Left lung (tissue), 10 donors: Measurements from ENCODE around the gene LATS2. TPM values are rescaled to one million over a fixed set of nuclear protein-coding genes. Genes with fewer than 3 reads are reported as not detected.
A peak's percentile ranks its signal among the peaks of the same experiment; 100 is the strongest.

Experiments used
- ATAC-seq: fragments of 200-7000 bp; cut with Tn5 transposase; one replicate; pipeline ENCODE4 v1.9.1; 2020; ENCODE audit warnings: moderate library complexity
- DNase-seq, 4 donors: peaks; one replicate each; pipeline ENCODE4 v3.0.0-alpha.2; 2013 to 2020
- H3K27ac ChIP-seq, 2 donors: fragments of 200-600 bp; sonication (generic) in 1 of 2; one replicate each; pipeline versions ENCODE4 v1.5.0 to v1.8.0; 2020 to 2021
- H3K27me3 ChIP-seq, 2 donors: fragments of 200-600 bp; sonication (generic) in 1 of 2; one replicate each; pipeline versions ENCODE4 v1.5.0 to v1.8.0; 2020 to 2021
- H3K36me3 ChIP-seq, 2 donors: fragments of 200-600 bp; sonication (generic) in 1 of 2; one replicate each; pipeline versions ENCODE4 v1.5.0 to v1.8.0; 2020 to 2021
- H3K4me1 ChIP-seq, 2 donors: fragments of 200-600 bp; one replicate each; pipeline ENCODE4 v1.8.0; 2021
- H3K4me3 ChIP-seq, 2 donors: fragments of 200-600 bp; sonication (generic) in 1 of 2; one replicate each; pipeline versions ENCODE4 v1.5.0 to v1.8.0; 2020 to 2021; ENCODE audit warnings: mild to moderate bottlenecking in 1 of 2
- H3K9me3 ChIP-seq, 2 donors: fragments of 200-600 bp; sonication (generic) in 1 of 2; one replicate each; pipeline versions ENCODE4 v1.5.0 to v1.8.0; 2020 to 2021
- CTCF ChIP-seq, 2 donors: fragments of 200-600 bp; sonication (generic) in 1 of 2; IDR thresholded peaks; one replicate each; pipeline versions ENCODE4 v1.5.0 to v1.8.0; 2021; ENCODE audit warnings: antibody characterized with exemption in 2 of 2
- intact Hi-C, 2 donors: fragments of 100-400 bp; cut with DNase I; formaldehyde crosslinking; loops; one replicate each; pipeline versions ENCODE4 v1.11.2 to v1.14.2; 2022
- polyA plus RNA-seq, 6 donors: library from polyadenylated mRNA; unstranded; fragments of 120-200 nt; gene quantifications; one replicate each; pipeline ENCODE4 v1.2.1, GENCODE V29; 2013; ENCODE audit not compliant: insufficient read length in 6 of 6
- total RNA-seq, 2 donors: library from RNA; stranded (reverse); fragmentation: NEBNext Ultra II Directional; extraction: Animal tissue kit (Norgen Biotek cat#: 25700); gene quantifications; one replicate each; pipeline ENCODE4 v1.2.1, GENCODE V29; 2021
- donor health status: DM: no; HTN: yes; CAD: no.
- donor health status: DM: no; HTN: no; CAD: no.

LATS2 gene
- total and polyA plus RNA-seq, 8 donors, result 13.2 to 31.9 (median 17.0) TPM

DNA sequence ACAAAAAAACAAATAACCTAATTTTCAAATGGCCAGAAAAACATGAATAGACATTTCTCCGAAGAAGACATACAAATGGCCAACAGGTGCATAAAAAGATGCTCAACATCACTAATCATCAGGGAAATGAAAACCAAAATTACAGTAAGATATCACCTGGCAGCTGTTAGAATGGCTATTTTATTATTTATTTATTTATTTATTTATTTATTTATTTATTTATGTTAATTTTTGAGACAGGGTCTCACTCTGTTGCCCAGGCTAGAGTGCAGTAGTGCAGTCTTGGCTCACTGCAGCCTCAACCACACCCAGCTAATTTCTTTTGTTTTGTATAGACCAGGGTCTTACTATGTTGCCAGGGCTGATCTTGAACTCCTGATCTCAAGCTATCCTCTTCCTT lies 27.1 kb upstream of the LATS2 start:
- Histone ChIP-seq H3K27me3 (no peaks in the 10 kb centered on the region), H3K27ac (no peak overlapping the region), H3K4me1 (no peaks in the 10 kb centered on the region), H3K4me3 (no peak overlapping the region), H3K9me3 (no peaks in the 10 kb centered on the region), H3K36me3 (no peaks in the 10 kb centered on the region)
- intact Hi-C loops, result no loop called here
- DNase-seq, result no peak
- TF ChIP-seq CTCF (IDR thresholded peaks at IDR 0.05), result no peak
- no peak for ATAC-seq

DNA sequence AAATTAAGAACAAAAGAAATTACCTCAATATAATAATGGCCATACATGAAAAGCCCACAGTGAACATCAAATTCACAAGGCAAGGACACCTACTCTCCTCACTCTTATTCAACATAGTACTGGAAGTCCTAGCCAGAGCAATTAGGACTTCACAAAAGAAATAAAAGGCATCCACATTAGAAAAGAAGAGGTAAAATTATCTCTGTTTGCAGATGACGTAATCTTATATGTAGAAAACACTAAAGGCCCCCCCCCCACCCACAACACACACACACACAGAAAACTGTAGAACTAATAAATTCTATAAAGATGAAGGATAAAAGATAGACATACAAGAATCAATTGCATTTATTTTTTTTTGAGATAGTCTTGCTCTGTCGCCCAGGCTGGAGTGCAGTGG lies 25.5 kb upstream of the LATS2 start:
- intact Hi-C loops, result no loop called here
- ATAC-seq (no peak), DNase-seq (no peak)
- H3K9me3 ChIP-seq, result no peaks in the 10 kb centered on the region
- H3K27me3 ChIP-seq, result no peaks in the 10 kb centered on the region
- H3K4me1 ChIP-seq, result no peaks in the 10 kb centered on the region
- no peak for TF ChIP-seq CTCF (IDR thresholded peaks at IDR 0.05)
- H3K27ac ChIP-seq, result no peak overlapping the region
- H3K36me3 ChIP-seq, result no peaks in the 10 kb centered on the region
- H3K4me3 ChIP-seq, result no peak overlapping the region

GRCh38 chr13:21081926-21082325 lies 20.5 kb upstream of the LATS2 start:
- no peak overlapping the region for H3K4me3 ChIP-seq
- no peak overlapping the region for H3K27ac ChIP-seq
- H3K27me3 ChIP-seq, result no peaks in the 10 kb centered on the region
- no peaks in the 10 kb centered on the region for H3K36me3 ChIP-seq
- intact Hi-C loops, result no loop called here
- TF ChIP-seq CTCF (IDR thresholded peaks at IDR 0.05), result no peak
- ATAC-seq (no peak), DNase-seq (no peak)
- peaks cover 7 to 14% of the 10 kb centered on the region in 2 donors for H3K4me1 ChIP-seq
- H3K9me3 ChIP-seq, result no peaks in the 10 kb centered on the region

- H3K36me3 ChIP-seq, result no peaks in the 10 kb centered on the region
Measured at GRCh38 chr13:21080593-21080891, 19.2 kb upstream of the LATS2 start.

More at GRCh38 chr13:21080593-21080891, 19.2 kb upstream of the LATS2 start:
- DNase-seq (no peak), ATAC-seq (no peak)
- no peaks in the 10 kb centered on the region for H3K9me3 ChIP-seq
- intact Hi-C loops, result no loop called here
- peak overlapping the region in 1 of 2 donors; percentile 63 for H3K27ac ChIP-seq
- no peak for TF ChIP-seq CTCF (IDR thresholded peaks at IDR 0.05)
- H3K4me3 ChIP-seq, result no peak overlapping the region
- H3K4me1 ChIP-seq, result peaks cover 7 to 19% of the 10 kb centered on the region in 2 donors
- no peaks in the 10 kb centered on the region for H3K27me3 ChIP-seq
